Peyer's patch (tissue), 4 donors: ENCODE data around the gene RIPK4. TPM values are rescaled to one million over a fixed set of nuclear protein-coding genes. Genes with fewer than 3 reads are reported as not detected.

ENCODE experiments used
- DNase-seq, 3 donors: peaks; one replicate each; pipeline ENCODE4 v3.0.0-alpha.2; 2017 to 2019
- H3K27ac ChIP-seq, 4 donors: fragments of 200-600 bp; sonication (generic); one replicate each; pipeline ENCODE4 v1.5.1; 2016 to 2019
- H3K27me3 ChIP-seq, 2 donors: fragments of 200-600 bp; sonication (generic); one replicate each; pipeline ENCODE4 v1.5.1; 2019
- H3K36me3 ChIP-seq, 3 donors: fragments of 200-600 bp; sonication (generic); one replicate each; pipeline ENCODE4 v1.5.1; 2016 to 2019
- H3K4me1 ChIP-seq, 4 donors: fragments of 200-600 bp; sonication (generic); one replicate each; pipeline ENCODE4 v1.5.1; 2016 to 2019
- H3K4me3 ChIP-seq, 4 donors: fragments of 200-600 bp; sonication (generic); 1 replicate in 3 of 4; 2 replicates in 1 of 4; pipeline ENCODE4 v1.5.1; 2016 to 2019; ENCODE audit warnings: mild to moderate bottlenecking in 1 of 4
- H3K9me3 ChIP-seq, 4 donors: fragments of 200-600 bp; sonication (generic); one replicate each; pipeline ENCODE4 v1.5.1; 2016 to 2019; ENCODE audit warnings: mild to moderate bottlenecking in 1 of 4
- POLR2A ChIP-seq, 2 donors: fragments of 450-650 bp; IDR thresholded peaks; one replicate each; pipeline ENCODE4 v1.5.1; 2017; ENCODE audit warnings: antibody characterized with exemption in 2 of 2, mild to moderate bottlenecking in 2 of 2, moderate library complexity in 2 of 2
- total RNA-seq, 4 donors: library from RNA; depleted of rRNA; stranded (reverse); fragments of >200 nt; gene quantifications; one replicate each; pipeline ENCODE4 v1.1.0, GENCODE V29; 2016
- TF ChIP-seq, protein P1 (sequence below), 6 experiments: fragments of 450-650 bp in 4 of 6; fragments of 200-600 bp in 2 of 6; sonication (generic) in 1 of 6; IDR thresholded peaks; one replicate each; pipeline ENCODE4 v1.5.1; 2017 to 2019; ENCODE audit warnings: antibody characterized with exemption in 6 of 6, mild to moderate bottlenecking in 3 of 6, moderate library complexity in 1 of 6

RIPK4 gene
- total RNA-seq, 4 donors from 2014 or later = 5.0 to 62.5 (median 31.3) TPM

DNA sequence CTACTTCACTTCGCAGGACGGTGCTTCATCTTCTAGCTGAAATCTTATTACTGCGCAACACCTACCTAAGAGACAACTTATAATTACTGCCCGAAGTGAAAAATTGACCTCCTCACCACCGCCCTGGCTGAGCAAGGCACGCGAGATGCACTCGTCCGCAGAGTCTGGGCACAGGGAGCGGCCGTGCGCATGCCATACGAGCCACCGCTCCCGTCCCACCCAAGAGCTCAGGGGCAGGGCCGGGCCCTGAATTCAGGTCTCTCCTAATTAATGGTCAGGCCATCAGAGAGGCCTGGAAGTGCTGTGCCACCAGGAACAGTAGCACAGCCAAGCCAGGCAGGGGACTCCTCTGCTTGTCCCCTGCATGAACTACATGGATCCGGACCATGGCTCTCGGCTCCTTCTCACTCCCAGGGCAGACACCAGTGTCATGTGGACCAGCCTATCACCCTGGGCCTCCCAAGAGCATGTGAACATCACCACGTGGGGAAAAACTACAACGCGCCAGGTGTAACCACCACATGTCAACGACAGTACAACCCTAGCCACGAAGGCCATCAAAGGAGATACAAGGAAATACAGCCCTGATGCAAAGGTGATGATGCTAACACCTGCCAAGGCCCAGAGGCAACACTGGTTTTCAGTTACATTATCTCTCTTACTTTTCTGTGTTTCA is 11.5 kb downstream of the RIPK4 start:
- Histone ChIP-seq H3K4me1 (peaks cover 0 to 12% (median 0%) of the 10 kb centered on the region in 4 donors), H3K4me3 (no peak overlapping the region), H3K9me3 (no peaks in the 10 kb centered on the region), H3K27ac (no peak overlapping the region), H3K27me3 (no peaks in the 10 kb centered on the region), H3K36me3 (peaks cover 0 to 29% (median 0%) of the 10 kb centered on the region in 3 donors)
- TF ChIP-seq POLR2A (IDR thresholded peaks at IDR 0.05) = no peak
- TF ChIP-seq, protein P1, sequence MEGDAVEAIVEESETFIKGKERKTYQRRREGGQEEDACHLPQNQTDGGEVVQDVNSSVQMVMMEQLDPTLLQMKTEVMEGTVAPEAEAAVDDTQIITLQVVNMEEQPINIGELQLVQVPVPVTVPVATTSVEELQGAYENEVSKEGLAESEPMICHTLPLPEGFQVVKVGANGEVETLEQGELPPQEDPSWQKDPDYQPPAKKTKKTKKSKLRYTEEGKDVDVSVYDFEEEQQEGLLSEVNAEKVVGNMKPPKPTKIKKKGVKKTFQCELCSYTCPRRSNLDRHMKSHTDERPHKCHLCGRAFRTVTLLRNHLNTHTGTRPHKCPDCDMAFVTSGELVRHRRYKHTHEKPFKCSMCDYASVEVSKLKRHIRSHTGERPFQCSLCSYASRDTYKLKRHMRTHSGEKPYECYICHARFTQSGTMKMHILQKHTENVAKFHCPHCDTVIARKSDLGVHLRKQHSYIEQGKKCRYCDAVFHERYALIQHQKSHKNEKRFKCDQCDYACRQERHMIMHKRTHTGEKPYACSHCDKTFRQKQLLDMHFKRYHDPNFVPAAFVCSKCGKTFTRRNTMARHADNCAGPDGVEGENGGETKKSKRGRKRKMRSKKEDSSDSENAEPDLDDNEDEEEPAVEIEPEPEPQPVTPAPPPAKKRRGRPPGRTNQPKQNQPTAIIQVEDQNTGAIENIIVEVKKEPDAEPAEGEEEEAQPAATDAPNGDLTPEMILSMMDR (IDR thresholded peaks at IDR 0.05) = no peak
- DNase-seq = peak in 1 of 3 donors; percentile 30

DNA sequence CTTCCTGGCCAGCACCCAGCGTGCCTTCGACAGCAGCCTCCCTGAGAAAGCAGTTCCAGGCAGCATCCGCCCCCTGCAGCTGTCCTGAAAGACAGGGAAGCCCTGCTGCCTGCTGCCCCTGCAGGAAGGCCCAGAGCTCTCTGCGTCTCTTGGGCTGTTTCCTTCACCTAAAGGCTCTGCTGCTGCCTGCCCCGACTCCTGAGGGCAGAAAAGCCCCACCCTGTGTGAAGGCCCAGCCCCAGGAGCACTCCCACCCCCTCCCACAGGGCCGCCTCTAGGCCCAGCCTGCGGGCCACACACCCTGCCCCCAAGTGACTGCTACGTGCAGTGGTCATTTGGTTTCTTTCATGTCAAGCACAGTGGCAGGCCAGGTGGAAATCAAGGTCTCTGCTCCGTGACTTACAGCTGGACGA is 12.4 kb downstream of the RIPK4 start:
- Histone ChIP-seq H3K4me1 (peaks cover 0 to 12% (median 0%) of the 10 kb centered on the region in 4 donors), H3K36me3 (peaks cover 0 to 33% (median 0%) of the 10 kb centered on the region in 3 donors), H3K9me3 (no peaks in the 10 kb centered on the region), H3K27ac (no peak overlapping the region), H3K27me3 (no peaks in the 10 kb centered on the region), H3K4me3 (no peak overlapping the region)
- TF ChIP-seq POLR2A (IDR thresholded peaks at IDR 0.05) = no peak
- TF ChIP-seq, protein P1 (IDR thresholded peaks at IDR 0.05) = no peak
- peak in 1 of 3 donors; percentile 43 for DNase-seq

DNA sequence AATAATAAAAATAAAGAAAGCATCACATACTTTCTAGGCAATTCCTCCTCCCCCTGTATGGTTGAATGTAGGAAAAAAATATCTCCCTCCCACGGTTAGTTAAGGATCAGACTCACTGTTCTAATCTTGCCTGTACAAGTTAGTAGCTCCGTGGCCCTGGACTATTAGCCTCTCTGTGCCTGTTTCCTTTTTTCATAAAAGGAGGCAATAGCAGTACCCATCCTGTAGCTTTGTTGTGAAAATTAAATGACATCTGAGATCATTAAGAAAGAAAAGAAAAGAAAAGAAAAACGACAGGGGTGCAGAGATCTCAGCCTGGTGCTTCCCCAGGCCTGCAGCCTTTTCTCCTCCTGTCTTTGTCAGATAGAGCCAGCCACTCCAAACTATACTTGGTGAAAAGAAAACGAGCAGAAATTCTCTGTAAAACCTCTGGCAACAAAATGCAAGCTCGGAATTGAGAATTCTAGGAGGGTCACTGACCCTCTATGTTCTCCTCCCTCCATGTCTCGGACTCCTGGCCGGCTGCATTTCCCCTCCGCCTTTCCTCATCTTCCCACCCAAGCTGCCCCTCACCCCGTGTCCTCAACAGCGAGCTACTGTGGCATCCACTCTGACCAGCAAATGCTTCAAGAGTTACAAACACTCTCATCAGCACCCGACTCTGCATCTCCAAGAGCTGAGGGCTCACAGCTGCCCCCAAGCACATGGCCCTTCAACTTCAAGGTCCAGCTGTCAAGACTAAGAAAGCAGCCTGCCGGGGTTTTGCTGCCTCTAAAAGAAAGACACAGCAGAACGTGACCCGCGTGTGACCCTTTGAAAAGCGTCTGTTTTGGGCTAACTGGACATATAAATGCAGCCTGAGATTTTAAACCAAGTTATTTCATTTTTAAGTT is 13.6 kb downstream of the RIPK4 start:
- no peaks in the 10 kb centered on the region for H3K27me3 ChIP-seq
- DNase-seq = peak in 1 of 3 donors; percentile 34

DNA sequence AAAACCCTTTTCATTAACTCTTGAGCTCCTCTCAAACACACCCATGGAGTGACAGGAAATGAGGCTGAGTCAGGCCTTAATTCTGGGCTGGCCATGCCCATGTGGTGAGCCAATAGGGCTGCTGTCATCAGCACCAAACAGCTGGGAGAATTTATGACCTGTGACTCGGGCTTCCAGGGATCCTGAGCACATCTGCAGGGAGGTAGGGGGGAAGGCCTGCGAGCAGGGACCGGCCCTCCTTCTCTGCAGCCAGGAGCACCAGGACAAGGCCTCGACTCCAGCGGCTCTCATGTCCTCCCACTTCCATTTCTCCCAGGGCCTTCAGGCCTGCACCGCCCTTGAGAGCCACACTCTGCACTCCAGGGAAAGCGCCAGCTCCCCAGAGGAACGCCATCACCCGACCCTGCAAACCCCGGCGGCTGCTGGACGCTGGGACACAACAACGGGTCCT is 14.6 kb downstream of the RIPK4 start:
- Histone ChIP-seq H3K27ac (no peak overlapping the region), H3K4me3 (no peak overlapping the region), H3K27me3 (no peaks in the 10 kb centered on the region), H3K4me1 (peaks cover 0 to 12% (median 0%) of the 10 kb centered on the region in 4 donors), H3K9me3 (no peaks in the 10 kb centered on the region), H3K36me3 (peaks cover 0 to 54% (median 0%) of the 10 kb centered on the region in 3 donors)
- TF ChIP-seq POLR2A (IDR thresholded peaks at IDR 0.05) = no peak
- TF ChIP-seq, protein P1 (IDR thresholded peaks at IDR 0.05) = no peak
- peak in 1 of 3 donors; percentile 40 for DNase-seq

More for the DNA sequence above, 13.6 kb downstream of the RIPK4 start:
- peaks cover 0 to 46% (median 0%) of the 10 kb centered on the region in 3 donors for H3K36me3 ChIP-seq
- no peak overlapping the region for H3K27ac ChIP-seq
- peaks cover 0 to 12% (median 0%) of the 10 kb centered on the region in 4 donors for H3K4me1 ChIP-seq
- no peaks in the 10 kb centered on the region for H3K9me3 ChIP-seq
- no peak overlapping the region for H3K4me3 ChIP-seq
- no peak for TF ChIP-seq POLR2A (IDR thresholded peaks at IDR 0.05)
- TF ChIP-seq, protein P1 (IDR thresholded peaks at IDR 0.05) = no peak

DNA sequence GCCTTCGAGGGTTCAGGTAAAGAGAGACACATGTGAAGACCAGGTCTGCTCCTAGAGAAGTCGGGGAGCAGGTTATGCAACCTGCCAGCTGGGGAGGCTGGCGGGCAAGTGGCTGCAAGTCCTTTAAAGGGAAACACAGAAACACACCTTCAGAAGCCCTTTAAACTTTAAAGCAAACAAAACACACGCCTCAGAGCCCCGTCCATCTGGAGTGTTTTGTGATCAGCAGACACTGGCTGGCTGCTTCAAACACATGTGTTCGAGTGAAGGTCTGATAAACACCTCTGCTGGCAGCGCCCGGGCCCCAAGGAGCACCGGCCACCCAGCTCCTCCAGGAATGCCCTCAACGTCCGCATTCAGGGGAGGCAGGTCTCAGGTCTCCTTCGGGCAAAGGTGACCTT is 15.2 kb downstream of the RIPK4 start:
- H3K9me3 ChIP-seq = no peaks in the 10 kb centered on the region
- H3K27ac ChIP-seq = no peak overlapping the region
- H3K36me3 ChIP-seq = peaks cover 0 to 57% (median 0%) of the 10 kb centered on the region in 3 donors

More for the DNA sequence above, 15.2 kb downstream of the RIPK4 start:
- TF ChIP-seq, protein P1 (IDR thresholded peaks at IDR 0.05) = no peak
- no peak for TF ChIP-seq POLR2A (IDR thresholded peaks at IDR 0.05)
- H3K4me3 ChIP-seq = no peak overlapping the region
- DNase-seq = peak in 1 of 3 donors; percentile 55
- H3K27me3 ChIP-seq = no peaks in the 10 kb centered on the region
- peaks cover 0 to 12% (median 0%) of the 10 kb centered on the region in 4 donors for H3K4me1 ChIP-seq
